Glomerular endothelial cell (primary cell): Measurements from ENCODE around the gene ITPK1. TPM values are rescaled to one million over a fixed set of nuclear protein-coding genes. Genes with fewer than 3 reads are reported as not detected.

ENCODE experiments used
- DNase-seq: peaks from one replicate; pipeline ENCODE4 v3.0.0-alpha.2; 2011; ENCODE audit warnings: low read depth, low spot score; ENCODE audit errors: extremely low read depth
- total RNA-seq: library from RNA; depleted of rRNA; stranded (reverse); fragments of >200 nt; gene quantifications from 2 replicates; pipeline ENCODE4 v1.2.3, GENCODE V29; 2015

The ITPK1 gene
- total RNA-seq, 1 donor from 2014 or later: 36.3 TPM

DNA sequence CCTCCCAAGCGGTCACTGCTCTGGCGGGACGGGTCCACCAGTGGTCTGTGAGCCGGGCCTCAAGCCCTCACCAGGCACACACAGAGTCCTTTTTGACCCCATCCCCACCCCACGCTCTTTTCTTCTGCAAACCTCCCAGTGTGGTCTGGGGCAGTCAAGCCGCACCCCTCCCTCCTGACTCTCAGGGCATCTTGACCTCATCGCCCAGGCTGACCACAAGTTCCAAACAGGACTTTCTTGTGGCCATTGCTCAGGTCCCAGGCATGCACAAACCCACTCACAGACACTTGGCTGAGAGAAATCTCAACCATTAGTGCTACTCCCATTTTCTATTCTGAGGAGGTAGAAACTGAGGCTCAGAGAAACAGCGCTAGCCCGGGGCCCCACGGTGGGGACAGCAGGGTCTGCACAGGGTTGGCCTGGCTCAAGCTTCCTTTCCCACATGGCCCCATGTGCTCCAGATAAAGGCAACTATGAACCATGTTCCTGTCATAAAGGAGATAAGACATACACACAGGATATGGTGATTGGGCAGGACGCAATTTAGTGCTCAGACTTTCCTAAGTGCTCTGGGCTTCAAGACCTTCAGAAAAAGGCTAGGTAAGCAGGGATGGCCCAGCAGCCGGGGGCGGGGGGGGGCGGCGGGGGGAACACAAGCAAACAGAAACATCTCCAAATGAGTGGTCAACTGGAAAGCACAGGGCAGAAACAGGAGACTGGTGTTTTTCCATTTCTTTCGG lies 69.6 kb downstream of the ITPK1 start:
- DNase-seq: no peak

- no peak for DNase-seq
Observed at GRCh38 chr14:93045211-93045674, 70.5 kb downstream of the ITPK1 start.

GRCh38 chr14:93044556-93044955 lies 71.2 kb downstream of the ITPK1 start:
- no peak for DNase-seq

- DNase-seq: no peak
Observed at GRCh38 chr14:93044121-93044520, 71.6 kb downstream of the ITPK1 start.

DNA sequence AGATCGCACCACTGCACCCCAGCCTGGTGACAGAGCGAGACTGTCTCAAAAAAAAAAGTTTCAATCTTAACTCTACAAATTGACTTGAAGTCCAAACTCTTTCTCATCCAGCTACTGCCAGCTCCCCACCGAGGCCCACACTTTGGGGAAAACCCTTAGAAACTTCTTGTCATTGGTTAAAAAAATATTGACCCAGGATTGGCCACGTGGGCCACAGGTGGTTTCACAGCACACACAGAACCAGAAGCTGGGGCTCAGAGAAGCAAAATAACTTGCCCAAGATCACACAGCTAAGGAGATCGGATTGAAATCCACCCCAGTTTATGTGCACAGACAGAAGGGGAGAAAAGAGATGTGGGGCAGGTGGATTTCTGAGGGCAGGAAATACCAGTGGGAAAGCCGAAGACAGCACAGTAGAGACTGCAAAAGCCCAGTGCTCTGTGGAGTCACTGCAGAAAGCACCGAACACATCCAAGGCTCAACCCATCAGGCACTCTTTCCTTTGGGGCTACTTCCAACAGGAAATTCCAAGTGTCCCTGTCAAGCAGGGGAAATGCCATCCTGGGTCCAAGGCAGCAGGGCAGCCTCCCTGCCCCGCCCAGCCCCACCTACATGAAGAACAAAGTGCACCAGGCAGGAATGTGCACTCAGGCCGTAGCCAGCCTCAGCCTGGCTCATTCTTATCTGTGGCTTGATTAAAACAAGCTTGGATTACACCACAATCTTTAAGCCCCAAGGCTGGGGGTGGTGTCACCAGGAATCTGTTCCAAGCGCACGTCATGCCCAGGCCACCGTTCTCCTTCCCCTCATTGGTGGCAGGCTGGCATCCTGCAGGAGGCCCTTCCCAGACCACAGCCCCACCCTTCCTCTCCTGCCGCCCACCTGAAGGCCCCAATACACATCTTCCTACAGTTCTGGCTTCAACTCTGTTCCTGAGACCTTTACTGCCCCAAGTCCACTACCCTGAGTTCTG lies 72.5 kb downstream of the ITPK1 start:
- DNase-seq: no peak

DNA sequence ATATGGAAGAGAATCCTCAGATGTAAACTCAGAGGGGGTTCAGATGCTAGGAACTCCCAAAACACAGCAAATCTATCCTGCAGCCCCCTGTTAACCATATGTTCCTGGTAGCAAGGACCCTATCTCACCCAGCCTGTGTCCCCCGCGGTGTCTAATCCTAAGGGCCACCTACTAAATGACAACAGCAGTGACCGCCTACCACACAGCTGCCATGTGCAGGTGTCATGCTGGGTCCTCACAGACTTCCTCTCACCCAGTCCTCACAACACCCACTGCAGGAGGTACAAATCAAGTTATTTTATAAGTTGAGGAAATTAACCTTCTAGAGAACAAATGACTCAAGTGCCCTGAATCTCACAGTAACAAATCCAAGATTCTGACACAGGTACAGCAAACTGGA lies 73.9 kb downstream of the ITPK1 start:
- DNase-seq: no peak

DNA sequence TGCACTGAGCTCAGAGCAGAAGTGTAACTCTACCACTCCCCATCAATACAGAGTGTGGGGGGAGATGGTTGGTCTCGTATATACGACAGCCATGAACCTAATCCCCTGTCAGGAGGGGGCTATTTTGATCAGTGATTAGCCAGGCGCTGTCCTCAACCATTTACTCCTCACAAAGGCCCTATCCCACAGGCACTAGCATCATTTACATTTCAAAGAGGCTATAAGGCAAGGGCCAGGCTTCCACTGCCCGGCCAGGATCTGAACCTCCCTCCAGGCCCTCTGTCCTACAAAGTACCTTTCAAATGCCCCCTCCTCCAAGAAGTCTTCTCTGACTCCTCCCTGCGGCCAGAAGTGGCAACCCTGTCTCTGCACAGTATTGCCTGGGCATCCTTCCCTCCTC lies 74.7 kb downstream of the ITPK1 start:
- DNase-seq: no peak

GRCh38 chr14:93040443-93040842 lies 75.3 kb downstream of the ITPK1 start:
- no peak for DNase-seq

DNA sequence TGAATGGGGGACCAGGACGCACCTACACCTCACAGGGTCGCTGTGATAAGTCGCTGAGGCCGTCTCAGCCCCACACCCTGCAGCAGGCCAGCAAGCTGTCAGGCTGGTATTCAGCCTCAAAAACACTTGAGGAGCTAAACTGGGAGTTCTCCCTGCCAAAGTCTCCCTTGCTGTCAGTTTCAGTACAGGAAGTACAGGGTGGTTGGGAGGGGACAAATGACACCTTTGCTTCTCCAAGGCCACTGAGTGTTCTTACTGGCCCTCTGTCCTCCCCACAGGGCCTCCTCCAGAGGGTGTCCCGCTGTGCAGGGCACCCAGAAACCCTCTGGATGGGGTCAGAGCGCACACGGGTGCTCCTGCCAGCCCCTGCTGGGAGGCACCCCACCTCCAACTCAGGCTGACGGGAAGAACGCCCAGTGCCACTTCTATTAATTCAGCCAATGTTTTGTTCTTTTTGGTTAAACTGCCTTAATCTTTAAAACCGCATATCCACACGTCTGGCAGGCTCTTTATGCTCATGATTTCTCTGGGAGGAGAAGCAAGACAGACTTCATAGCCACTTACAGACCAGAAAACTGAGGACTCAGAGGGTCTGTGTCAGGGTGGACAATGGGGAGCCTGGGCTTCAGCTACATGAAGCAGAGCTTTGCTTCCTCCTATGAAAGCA lies 75.9 kb downstream of the ITPK1 start:
- DNase-seq: no peak

DNA sequence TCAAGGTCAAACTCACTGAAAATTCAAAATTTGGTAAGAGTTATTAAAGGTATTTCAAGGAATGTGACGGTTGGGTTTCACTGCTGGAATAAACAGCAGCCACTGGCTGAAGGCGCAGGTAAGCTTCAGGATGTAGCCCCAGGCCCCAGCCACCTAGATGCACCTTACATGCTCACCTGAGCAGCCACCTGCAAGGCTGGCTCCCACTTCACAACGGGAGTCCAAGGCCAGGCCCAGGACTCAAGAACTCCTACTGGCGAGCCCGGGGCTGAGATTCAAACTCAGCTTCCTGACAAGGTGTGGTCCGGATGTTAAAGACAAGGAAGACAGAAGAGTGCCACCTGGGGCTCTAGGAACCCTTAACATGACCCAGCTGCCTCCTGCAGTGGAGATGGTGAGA lies 78.4 kb downstream of the ITPK1 start:
- DNase-seq: no peak

- no peak for DNase-seq
Observed at GRCh38 chr14:93036652-93037345, 78.9 kb downstream of the ITPK1 start.

DNA sequence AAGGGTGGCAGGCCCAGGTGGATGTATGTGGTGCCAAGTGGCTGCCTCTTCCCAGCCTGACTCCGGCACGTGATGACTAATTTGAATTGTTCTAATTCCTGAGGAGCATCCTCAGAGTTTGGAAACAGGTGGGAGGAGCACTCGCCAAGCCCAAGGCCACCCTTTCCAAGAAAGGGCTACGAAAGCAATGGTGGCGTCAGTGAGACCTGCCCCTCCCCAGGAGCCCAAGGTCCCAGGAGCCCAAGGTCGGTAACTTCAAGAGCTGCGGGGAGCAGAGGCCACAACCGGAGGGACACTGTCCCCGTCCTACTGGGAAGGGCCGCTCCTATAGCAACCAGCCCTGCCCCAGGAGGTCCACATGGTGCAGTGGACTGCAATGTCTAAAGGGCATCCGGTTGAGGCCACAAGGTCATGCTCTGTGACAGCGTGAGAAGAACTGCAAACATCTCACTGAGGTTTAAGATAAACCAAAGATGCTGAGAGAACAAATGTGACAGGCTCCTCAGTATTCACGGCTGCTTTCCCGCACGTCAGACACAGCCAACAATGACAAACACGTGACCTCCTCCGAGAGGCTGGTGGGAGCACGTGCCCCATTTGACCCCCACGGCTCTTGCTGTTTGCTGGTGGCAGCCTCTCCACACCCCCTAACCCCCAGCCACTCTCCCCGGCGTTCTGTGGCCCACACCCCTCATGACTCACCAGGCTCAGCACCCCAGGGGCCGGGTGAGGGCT lies 79.6 kb downstream of the ITPK1 start:
- no peak for DNase-seq

DNA sequence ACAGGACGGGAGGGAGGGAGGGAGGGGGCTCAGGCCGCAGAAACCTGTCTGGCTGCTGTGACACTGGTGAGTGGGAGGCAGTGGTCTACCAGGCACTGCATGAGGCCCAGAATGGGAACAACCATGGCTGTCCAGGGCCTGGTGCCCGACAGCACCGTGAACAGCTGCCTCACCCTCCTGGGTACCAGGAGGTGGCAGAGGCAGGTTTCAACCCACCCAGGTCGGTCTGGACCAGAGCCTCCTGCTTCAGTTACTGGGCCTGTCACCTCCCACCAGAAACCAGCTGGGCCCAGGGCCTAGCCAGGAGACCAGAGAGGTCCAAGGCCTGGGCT lies 80.2 kb downstream of the ITPK1 start:
- no peak for DNase-seq

GRCh38 chr14:93034671-93034994 lies 81.1 kb downstream of the ITPK1 start:
- no peak for DNase-seq

DNA sequence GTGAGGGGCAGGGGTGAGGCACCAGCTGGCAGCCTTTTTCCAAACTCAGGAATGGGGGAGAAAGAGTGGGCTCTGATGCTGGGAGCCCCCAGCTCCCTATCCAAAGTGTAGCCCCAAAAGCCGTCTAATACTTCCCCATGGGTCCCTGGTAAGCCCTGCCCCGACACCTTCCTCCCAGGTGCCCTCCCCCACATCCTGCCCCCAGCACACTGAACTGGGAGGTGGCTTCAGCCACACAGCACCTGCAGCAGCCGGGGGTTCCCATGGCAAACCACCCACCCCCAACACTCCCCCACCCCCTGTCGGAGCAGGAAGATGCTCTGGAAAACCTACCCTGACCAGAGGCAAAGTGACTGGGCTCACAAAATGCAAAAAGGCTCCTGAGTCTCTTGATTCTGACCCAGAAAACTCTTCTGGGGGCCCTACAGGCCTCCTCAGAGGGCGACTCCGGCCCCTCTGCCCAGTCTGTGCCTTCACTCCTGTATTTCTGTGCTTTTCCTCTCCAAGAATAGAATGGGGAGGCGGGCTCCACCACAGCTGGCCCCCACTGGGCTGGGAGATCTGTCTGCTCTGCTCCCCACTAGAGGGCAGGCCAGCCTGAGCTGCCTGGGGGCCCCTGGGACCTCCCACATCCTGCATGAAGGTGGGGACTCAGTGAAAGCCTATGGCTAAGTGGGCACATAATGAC lies 81.6 kb downstream of the ITPK1 start:
- no peak for DNase-seq

GRCh38 chr14:93033084-93033982 lies 82.4 kb downstream of the ITPK1 start:
- no peak for DNase-seq

GRCh38 chr14:93032421-93032936 lies 83.2 kb downstream of the ITPK1 start:
- DNase-seq: no peak

DNA sequence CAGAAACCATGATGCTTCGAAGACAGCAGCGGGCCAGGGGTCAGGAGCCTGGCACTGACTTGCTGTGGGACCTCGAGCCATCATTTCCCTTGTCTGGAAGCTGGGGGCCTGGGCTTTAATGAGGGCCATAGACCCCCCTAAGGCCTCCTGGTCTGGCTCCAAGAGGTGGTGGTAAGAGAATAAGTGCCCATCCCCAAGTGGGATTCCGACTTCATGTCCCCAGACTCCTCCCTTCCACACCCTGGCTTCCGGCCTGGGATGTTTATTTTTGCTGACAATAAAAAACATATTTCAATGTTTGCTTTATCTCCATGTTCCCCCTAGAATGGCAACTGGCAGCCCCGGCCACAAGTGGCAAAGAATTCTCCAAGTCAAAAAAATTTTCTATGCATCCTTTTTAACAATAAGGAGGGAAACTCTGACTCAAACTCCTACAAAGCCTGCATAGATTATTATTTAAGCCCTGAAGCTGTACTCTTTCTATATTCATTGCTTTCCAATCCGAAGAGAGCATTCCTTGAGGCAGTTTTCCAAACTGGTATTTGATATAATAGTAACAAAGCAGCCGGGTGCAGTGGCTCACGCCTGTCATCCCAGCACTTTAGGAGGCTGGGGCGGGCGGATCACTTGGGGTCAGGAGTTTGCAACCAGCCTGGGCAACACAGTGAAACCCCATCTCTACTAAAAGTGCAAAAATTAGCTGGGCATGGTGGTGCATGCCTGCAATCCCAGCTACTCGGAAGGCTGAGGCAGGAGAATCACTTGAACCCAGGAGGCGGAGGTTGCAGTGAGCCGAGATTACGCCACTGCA lies 84.0 kb downstream of the ITPK1 start:
- no peak for DNase-seq
